Right cardiac atrium (tissue), 5 donors: ENCODE results near the gene ST6GALNAC3. TPM values are rescaled to one million over a fixed set of nuclear protein-coding genes. Genes with fewer than 3 reads are reported as not detected.

ENCODE experiments used
- ATAC-seq, 2 donors: fragments of 200-7000 bp; cut with Tn5 transposase; one replicate each; pipeline versions ENCODE4 v1.8.0 to v1.9.1; 2020; ENCODE audit warnings: moderate library complexity in 2 of 2, mild to moderate bottlenecking in 1 of 2
- DNase-seq, 3 donors: peaks; one replicate each; pipeline ENCODE4 v3.0.0-alpha.2; 2020
- H3K27ac ChIP-seq: one replicate; pipeline ENCODE4 v1.5.1; 2013; ENCODE audit warnings: mild to moderate bottlenecking, low read length, control low read depth, moderate library complexity
- H3K27me3 ChIP-seq: one replicate; pipeline ENCODE4 v1.6.1; 2013; ENCODE audit not compliant: control insufficient read depth, insufficient read depth
- H3K4me1 ChIP-seq: one replicate; pipeline ENCODE4 v1.6.1; 2013; ENCODE audit warnings: low read length; ENCODE audit not compliant: control insufficient read depth, insufficient read depth
- H3K4me3 ChIP-seq: one replicate; pipeline ENCODE4 v1.5.1; 2013; ENCODE audit warnings: low read length, control low read depth
- H3K9me3 ChIP-seq: one replicate; pipeline ENCODE4 v1.6.1; 2013; ENCODE audit warnings: low read length; ENCODE audit not compliant: control insufficient read depth
- WGBS: extraction: QIAGEN DNeasy Blood & Tissue Kit; methylation state at CpG from one replicate; pipeline ENCODE4 v1.1.7; 2013; 5-methylcytosine and 5-hydroxymethylcytosine counted together
- intact Hi-C, 4 donors: fragments of 100-400 bp; cut with DNase I; formaldehyde crosslinking; loops; one replicate each; pipeline versions ENCODE4 v1.11.0 to v1.14.0; 2022 to 2023
- polyA plus RNA-seq: library from polyadenylated mRNA; stranded (reverse); fragments of 200-250 nt; gene quantifications from one replicate; pipeline ENCODE4 v1.2.3, GENCODE V29; 2013
- total RNA-seq, 4 donors: library from RNA; stranded (reverse); fragmentation: NEBNext Ultra II Directional; extraction: Animal tissue kit (Norgen Biotek cat#: 25700); gene quantifications; one replicate each; pipeline ENCODE4 v1.2.1, GENCODE V29; 2021
- donor health status: healthy with polysubstance abuse.
- donor health status: DM: no; HTN: yes; CAD: no.
- donor health status: DM: no; HTN: no; CAD: no.
- donor health status: DM: no; HTN: yes; CAD: no; lungs with severe emphysema.
- donor health status: DM: yes; HTN: yes; CAD: no.

The ST6GALNAC3 gene
- total and polyA plus RNA-seq, 5 donors: 2.8 to 19.9 (median 15.4) TPM

GRCh38 chr1:76615253-76616035, 540.9 kb downstream of the ST6GALNAC3 start:
- WGBS: 50% methylated on average over 3 of the region's 3 CpGs
- Histone ChIP-seq H3K4me3 (no peak overlapping the region), H3K27ac (no peak overlapping the region), H3K27me3 (no peaks in the 10 kb centered on the region), H3K9me3 (no peaks in the 10 kb centered on the region), H3K4me1 (no peaks in the 10 kb centered on the region)
- DNase-seq (no peak), ATAC-seq (peak in 1 of 2 donors; percentile 67)
- intact Hi-C loops: no loop called here

DNA sequence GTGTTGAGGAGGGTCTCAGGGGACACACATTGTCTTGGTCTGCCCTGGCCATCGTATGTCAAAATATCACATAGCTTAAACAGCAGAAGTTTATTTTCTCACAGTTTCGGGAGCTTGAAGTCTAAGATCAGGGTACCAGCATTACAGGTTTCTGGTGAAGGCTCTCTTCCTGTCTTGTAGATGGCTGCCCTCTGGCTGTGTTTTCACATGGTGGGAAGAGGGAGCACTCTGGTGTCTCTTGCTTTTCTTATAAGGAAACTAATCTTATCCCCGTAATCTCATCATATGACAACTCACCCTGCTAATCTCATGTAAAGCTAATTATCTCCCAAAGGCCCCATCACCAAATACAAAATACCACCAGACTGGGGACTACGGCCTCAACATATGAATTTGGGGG, 545.8 kb downstream of the ST6GALNAC3 start:
- DNase-seq (no peak), ATAC-seq (no peak)
- no peaks in the 10 kb centered on the region for H3K27me3 ChIP-seq
- WGBS: 96% methylated on average over 4 of the region's 4 CpGs
- no peak overlapping the region for H3K27ac ChIP-seq
- peaks cover 2% of the 10 kb centered on the region for H3K4me1 ChIP-seq
- intact Hi-C loops: no loop called here
- H3K9me3 ChIP-seq: no peaks in the 10 kb centered on the region
- H3K4me3 ChIP-seq: no peak overlapping the region

DNA sequence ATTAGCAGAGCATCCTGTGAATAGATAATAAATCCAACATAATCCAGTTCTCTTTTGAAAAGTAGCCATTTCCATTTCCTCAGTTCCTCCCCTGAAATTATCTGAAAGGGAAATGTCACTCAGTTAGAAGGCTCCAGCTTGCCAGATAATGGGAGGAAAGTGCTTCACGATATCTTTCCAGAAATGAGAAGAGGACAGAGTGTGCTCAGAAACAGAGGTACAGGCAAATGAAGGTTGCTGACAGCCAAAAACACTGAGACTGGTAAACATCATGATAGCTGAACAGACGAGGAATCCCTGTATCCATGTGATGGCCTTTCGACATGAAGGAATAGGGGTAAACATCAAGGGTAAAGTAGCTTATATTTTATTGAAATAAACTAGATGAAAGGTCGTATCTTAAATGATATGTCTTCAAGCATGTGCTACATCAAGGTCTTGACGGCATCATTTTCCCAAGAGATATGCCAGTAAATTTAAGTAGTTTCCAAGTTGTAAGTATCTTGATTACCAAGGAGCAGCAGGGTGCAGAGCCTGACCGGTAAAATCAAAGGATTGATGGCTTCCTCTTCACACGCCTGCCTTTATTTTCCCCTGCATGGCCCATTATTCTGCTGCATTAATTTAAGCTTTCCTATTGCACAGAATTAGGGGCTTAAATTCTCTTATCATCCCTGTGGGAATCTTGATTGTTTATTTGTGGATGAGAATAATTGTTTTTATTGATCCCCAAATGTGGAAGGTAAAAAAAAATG, 548.4 kb downstream of the ST6GALNAC3 start:
- peaks cover 2% of the 10 kb centered on the region for H3K4me1 ChIP-seq
- 45% methylated on average over 7 of the region's 7 CpGs for WGBS
- DNase-seq (no peak), ATAC-seq (peak; percentile 82 to 86)
- no peak overlapping the region for H3K4me3 ChIP-seq
- no peak overlapping the region for H3K27ac ChIP-seq
- intact Hi-C loops: no loop called here
- H3K9me3 ChIP-seq: no peaks in the 10 kb centered on the region
- H3K27me3 ChIP-seq: no peaks in the 10 kb centered on the region

- Histone ChIP-seq H3K27me3 (no peaks in the 10 kb centered on the region), H3K4me1 (peaks cover 2% of the 10 kb centered on the region), H3K4me3 (no peak overlapping the region), H3K27ac (no peak overlapping the region), H3K9me3 (no peaks in the 10 kb centered on the region)
- intact Hi-C loops: no loop called here
- ATAC-seq (no peak), DNase-seq (no peak)
- WGBS: 68% methylated on average over 2 of the region's 2 CpGs
These were observed 551.5 kb downstream of the ST6GALNAC3 start for GRCh38 chr1:76625886-76626678.

DNA sequence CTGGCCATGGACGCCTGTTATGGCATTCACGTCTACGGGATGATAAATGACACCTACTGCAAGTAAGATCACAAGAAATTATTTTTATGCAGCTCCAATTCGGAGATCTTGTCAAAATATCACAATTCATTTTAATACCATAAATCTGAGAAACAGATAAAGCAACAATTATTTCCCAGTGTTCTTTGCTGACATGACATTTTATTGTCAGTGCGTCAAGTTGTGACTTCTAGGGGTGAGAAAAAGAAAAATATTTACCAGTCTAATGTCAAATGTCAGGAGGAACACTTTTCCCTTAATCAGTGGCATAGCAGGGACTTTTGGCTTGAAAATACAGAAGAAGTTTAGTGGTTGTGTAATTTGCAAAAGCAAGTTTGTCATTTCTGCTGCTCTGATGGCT, 553.0 kb downstream of the ST6GALNAC3 start:
- H3K27me3 ChIP-seq: no peaks in the 10 kb centered on the region
- peaks cover 2% of the 10 kb centered on the region for H3K4me1 ChIP-seq
- H3K4me3 ChIP-seq: no peak overlapping the region
- intact Hi-C loops: no loop called here
- DNase-seq: no peak
- H3K27ac ChIP-seq: no peak overlapping the region
- WGBS: 93% methylated on average over 5 of the region's 5 CpGs
- no peaks in the 10 kb centered on the region for H3K9me3 ChIP-seq
- no peak for ATAC-seq

DNA sequence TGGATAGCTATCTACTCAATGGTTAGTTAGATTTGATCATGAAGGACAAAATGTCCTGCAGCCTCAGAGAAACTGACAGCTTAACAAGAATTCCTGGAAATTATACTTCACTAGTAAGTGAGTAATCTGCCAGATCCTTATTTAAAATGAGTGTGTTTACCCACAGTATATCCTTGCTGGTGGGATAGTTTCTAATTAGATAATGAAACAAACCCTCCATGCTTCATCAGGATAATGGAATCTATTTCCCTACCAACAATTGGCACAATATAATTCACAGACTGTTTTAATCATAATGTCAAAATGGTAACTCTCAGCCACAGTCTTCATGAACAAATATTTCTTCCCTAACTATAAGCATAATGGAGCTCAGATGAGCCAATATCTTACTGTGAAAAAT, 553.4 kb downstream of the ST6GALNAC3 start:
- ATAC-seq (no peak), DNase-seq (no peak)
- no peak overlapping the region for H3K27ac ChIP-seq
- no peak overlapping the region for H3K4me3 ChIP-seq
- no peaks in the 10 kb centered on the region for H3K27me3 ChIP-seq
- H3K9me3 ChIP-seq: no peaks in the 10 kb centered on the region
- peaks cover under 1% of the 10 kb centered on the region for H3K4me1 ChIP-seq
- intact Hi-C loops: no loop called here

DNA sequence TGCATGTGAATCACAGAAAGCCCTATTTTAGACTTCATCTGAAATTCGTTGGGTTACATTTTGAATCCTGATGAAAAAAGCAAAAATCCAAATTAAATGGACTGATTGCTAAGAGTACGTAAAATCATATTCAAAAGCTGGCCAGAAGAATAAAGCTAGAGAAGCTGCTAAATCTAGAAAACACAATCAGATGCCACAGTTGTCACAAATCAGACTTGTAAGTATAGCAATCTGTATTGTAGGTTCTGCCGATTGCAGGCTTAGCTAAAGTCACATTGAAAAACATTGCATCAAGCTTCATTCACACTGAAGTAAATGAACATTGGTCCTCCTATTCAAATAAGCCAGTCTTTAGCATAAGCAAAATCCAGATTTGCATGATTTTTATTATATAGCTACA, 557.6 kb downstream of the ST6GALNAC3 start:
- ATAC-seq (no peak), DNase-seq (no peak)
- Histone ChIP-seq H3K4me3 (no peak overlapping the region), H3K27me3 (no peaks in the 10 kb centered on the region), H3K4me1 (no peaks in the 10 kb centered on the region), H3K9me3 (no peaks in the 10 kb centered on the region), H3K27ac (no peak overlapping the region)
- intact Hi-C loops: no loop called here
- WGBS: 95% methylated on average over 3 of the region's 3 CpGs

DNA sequence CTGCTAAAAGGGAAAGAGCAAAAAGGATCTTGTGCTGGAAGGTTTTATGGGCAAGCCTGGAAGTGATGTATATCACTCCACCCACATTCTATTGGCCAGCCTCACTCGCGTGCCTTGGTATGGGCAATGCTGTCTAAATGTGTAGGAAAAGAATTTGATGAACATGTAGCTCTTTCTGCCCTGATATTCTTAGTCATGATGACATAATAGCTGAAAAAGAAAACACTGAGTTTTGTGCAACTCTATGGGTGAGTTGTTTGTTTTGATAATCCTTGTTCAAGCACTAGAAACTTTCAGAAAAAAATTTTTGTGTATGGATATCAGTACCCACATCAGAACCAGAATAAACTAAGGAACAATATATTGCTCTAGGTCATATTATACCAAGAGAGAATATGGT, 561.2 kb downstream of the ST6GALNAC3 start:
- no peaks in the 10 kb centered on the region for H3K4me1 ChIP-seq
- H3K27me3 ChIP-seq: no peaks in the 10 kb centered on the region
- WGBS: 96% methylated on average over 2 of the region's 2 CpGs
- DNase-seq (no peak), ATAC-seq (no peak)
- H3K4me3 ChIP-seq: no peak overlapping the region
- H3K27ac ChIP-seq: no peak overlapping the region
- intact Hi-C loops: no loop called here
- H3K9me3 ChIP-seq: no peaks in the 10 kb centered on the region

DNA sequence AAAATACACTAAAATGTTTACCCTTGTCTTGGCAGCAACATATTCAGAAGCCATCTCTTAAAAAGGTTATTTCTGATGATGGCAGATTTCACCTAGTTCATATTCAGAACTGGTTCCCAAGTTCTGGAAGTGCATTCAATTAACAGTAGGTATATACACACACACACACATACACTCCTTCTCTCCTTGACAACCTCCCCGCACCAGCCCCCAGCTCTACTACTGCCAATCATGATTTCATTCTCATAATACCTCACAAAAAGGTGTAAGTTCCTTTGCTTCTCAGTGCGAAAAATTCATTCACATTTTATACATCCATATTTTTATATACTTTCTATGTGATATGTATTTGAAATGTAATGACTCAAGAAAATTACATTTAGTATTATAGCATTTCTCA, 564.6 kb downstream of the ST6GALNAC3 start:
- Histone ChIP-seq H3K4me3 (no peak overlapping the region), H3K9me3 (no peaks in the 10 kb centered on the region), H3K4me1 (no peaks in the 10 kb centered on the region), H3K27me3 (no peaks in the 10 kb centered on the region), H3K27ac (no peak overlapping the region)
- ATAC-seq (no peak), DNase-seq (no peak)
- intact Hi-C loops: no loop called here
- 96% methylated on average over 2 of the region's 2 CpGs for WGBS

DNA sequence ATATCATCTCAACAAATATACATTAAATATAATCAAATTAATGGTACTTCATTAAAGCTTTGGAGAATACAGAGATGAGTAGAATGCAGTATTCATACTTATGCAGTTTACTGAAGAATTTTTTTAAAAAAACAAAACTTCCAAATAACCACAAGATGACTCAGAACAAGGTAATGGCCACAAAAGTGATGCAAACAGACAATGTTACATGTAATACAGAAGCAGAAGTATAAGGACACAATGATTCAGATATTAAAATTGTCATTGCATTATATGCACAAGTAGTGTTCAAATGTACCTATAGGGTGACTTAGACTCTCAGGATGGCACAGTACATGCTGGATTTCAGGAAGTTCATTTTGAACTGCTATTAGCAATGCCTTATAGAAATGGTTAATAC, 565.5 kb downstream of the ST6GALNAC3 start:
- Histone ChIP-seq H3K27me3 (no peaks in the 10 kb centered on the region), H3K4me3 (no peak overlapping the region), H3K27ac (no peak overlapping the region), H3K4me1 (no peaks in the 10 kb centered on the region), H3K9me3 (peaks cover 2% of the 10 kb centered on the region)
- intact Hi-C loops: no loop called here
- DNase-seq: no peak
- no peak for ATAC-seq

DNA sequence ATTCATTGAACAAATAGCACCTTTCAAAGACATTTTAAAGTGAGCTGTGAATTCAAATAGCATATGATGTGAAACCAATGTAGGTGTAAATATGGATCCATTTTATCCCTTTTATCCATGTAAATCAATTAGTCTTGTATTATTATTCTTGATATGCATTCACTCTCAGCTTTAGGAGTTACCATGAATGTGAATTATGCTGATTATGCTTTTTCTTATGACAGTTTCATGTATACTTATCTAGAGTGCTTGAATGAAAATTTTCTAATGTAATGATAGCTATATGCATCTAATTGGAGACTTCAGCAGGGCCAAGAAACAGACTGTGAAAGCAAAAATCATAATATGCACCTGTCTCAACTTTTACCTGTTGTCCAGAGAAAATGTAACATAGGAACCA, 566.2 kb downstream of the ST6GALNAC3 start:
- ATAC-seq: no peak
- Histone ChIP-seq H3K4me3 (no peak overlapping the region), H3K4me1 (no peaks in the 10 kb centered on the region), H3K27me3 (no peaks in the 10 kb centered on the region), H3K27ac (no peak overlapping the region), H3K9me3 (peaks cover 2% of the 10 kb centered on the region)
- intact Hi-C loops: no loop called here
- no peak for DNase-seq
